ENCODE data around the gene PARL.

GRCh38 chr3:183815563-183815940 is 69.1 kb downstream of the PARL start:
- no peak for TF ChIP-seq POLR2AphosphoS5 (IDR thresholded peaks at IDR 0.05; ENCODE audit: low read depth, low read length)
- no peak for TF ChIP-seq CTCF (IDR thresholded peaks at IDR 0.05)
- no peak for TF ChIP-seq SIN3A (IDR thresholded peaks at IDR 0.05; ENCODE audit: borderline replicate concordance, insufficient read depth, low read depth, low read length)
- no peak for TF ChIP-seq REST (IDR thresholded peaks at IDR 0.05; ENCODE audit: insufficient read depth in 1 of 2, low read depth in 2 of 2, low read length in 1 of 2)
- TF ChIP-seq TCF7L2 (IDR thresholded peaks at IDR 0.05; ENCODE audit: low read depth, low read length): no peak

Data from Panc1 (cell line).